ENCODE measurements around the gene BCL2. TPM values are rescaled to one million over a fixed set of nuclear protein-coding genes. Genes with fewer than 3 reads are reported as not detected.
"Not testable (repeated sequence)": the region's sequence is repeated elsewhere in the genome, so short reads cannot be mapped to it uniquely, and the experiment has no call there.

The BCL2 gene
- total RNA-seq, 1 donor = 4.2 TPM

GRCh38 chr18:63195326-63196159 is 124.0 kb downstream of the BCL2 start:
- no peak for TF ChIP-seq CTCF (IDR thresholded peaks at IDR 0.05; ENCODE audit: insufficient read depth, low read length)

GRCh38 chr18:63192885-63193349 is 126.7 kb downstream of the BCL2 start:
- no peak for DNase-seq (ENCODE audit: low read depth)
- no peak for TF ChIP-seq CTCF (IDR thresholded peaks at IDR 0.05; ENCODE audit: insufficient read depth, low read length)
- no peak overlapping the region for H3K4me3 ChIP-seq (ENCODE audit: low read depth, low read length)

More at GRCh38 chr18:63195326-63196159, 124.0 kb downstream of the BCL2 start:
- H3K4me3 ChIP-seq (ENCODE audit: low read depth, low read length) = no peak overlapping the region
- DNase-seq (ENCODE audit: low read depth) = no peak

- DNase-seq (ENCODE audit: low read depth) = no peak
- H3K4me3 ChIP-seq (ENCODE audit: low read depth, low read length) = no peak overlapping the region
- TF ChIP-seq CTCF (IDR thresholded peaks at IDR 0.05; ENCODE audit: insufficient read depth, low read length) = no peak
Observed at GRCh38 chr18:63192126-63192884, 127.3 kb downstream of the BCL2 start.

- TF ChIP-seq CTCF (IDR thresholded peaks at IDR 0.05; ENCODE audit: insufficient read depth, low read length) = no peak
- no peak for DNase-seq (ENCODE audit: low read depth)
- H3K4me3 ChIP-seq (ENCODE audit: low read depth, low read length) = no peak overlapping the region
Observed at GRCh38 chr18:63191413-63191812, 128.2 kb downstream of the BCL2 start.

GRCh38 chr18:63190838-63191237 is 128.7 kb downstream of the BCL2 start:
- not testable (repeated sequence) for DNase-seq (ENCODE audit: low read depth); H3K4me3 ChIP-seq (ENCODE audit: low read depth, low read length)

- no peak for TF ChIP-seq CTCF (IDR thresholded peaks at IDR 0.05; ENCODE audit: insufficient read depth, low read length)
- no peak overlapping the region for H3K4me3 ChIP-seq (ENCODE audit: low read depth, low read length)
- no peak for DNase-seq (ENCODE audit: low read depth)
Observed at GRCh38 chr18:63189817-63190216, 129.8 kb downstream of the BCL2 start.

GRCh38 chr18:63189041-63189440 is 130.5 kb downstream of the BCL2 start:
- H3K4me3 ChIP-seq (ENCODE audit: low read depth, low read length) = no peak overlapping the region
- no peak for TF ChIP-seq CTCF (IDR thresholded peaks at IDR 0.05; ENCODE audit: insufficient read depth, low read length)
- DNase-seq (ENCODE audit: low read depth) = no peak
